Measurements from ENCODE around the gene BICD1.

DNA sequence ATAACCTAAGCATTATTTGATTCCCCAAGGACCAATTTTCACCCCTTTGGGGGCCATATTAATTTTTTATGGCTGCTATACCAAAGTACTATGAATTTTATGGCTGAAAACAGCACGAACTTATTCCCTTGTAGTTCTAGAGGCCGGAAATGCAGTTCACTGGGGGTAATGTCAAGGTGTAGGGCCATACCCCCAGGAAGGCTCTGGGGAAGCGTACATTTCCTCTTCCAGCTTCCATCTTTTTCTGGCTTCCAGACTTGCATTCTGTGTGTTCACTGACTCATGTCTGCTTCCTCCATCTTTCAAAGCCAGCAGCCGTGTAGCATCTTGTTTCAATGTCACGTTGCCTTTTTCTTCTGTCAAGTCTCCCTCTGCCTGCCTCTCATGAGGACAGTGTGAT, 133.5 kb downstream of the BICD1 start:
- TF ChIP-seq POLR2A (IDR thresholded peaks at IDR 0.05; ENCODE audit: low read length) (no peak), GATA1 (IDR thresholded peaks at IDR 0.05; ENCODE audit: low read depth, low read length) (no peak)

Data from erythroblast (primary cell).